Transverse colon (tissue), 4 donors: ENCODE measurements around the gene TMPRSS12.

ENCODE experiments used
- EP300 ChIP-seq: sonication (generic); formaldehyde crosslinking; IDR thresholded peaks from one replicate; pipeline ENCODE4 v1.6.1; 2017; ENCODE audit warnings: antibody characterized with exemption, low read depth
- POLR2A ChIP-seq: fragments of 450-650 bp; IDR thresholded peaks from one replicate; pipeline ENCODE4 v1.6.1; 2016; ENCODE audit warnings: antibody characterized with exemption, mild to moderate bottlenecking, moderate library complexity
- POLR2AphosphoS5 ChIP-seq, 3 donors: sonication (generic); formaldehyde crosslinking; IDR thresholded peaks; one replicate each; pipeline ENCODE4 v1.6.1; 2016; ENCODE audit warnings: antibody characterized with exemption in 3 of 3
- TF ChIP-seq, protein P1 (sequence below), 5 experiments: fragments of 200-600 bp in 3 of 5; fragments of 450-650 bp in 2 of 5; sonication (generic) in 3 of 5; IDR thresholded peaks; 1 replicate in 2 of 5; 2 replicates in 3 of 5; pipeline ENCODE4 v1.5.1; 2016 to 2017; ENCODE audit warnings: antibody characterized with exemption in 5 of 5, inconsistent platforms in 3 of 5, mild to moderate bottlenecking in 2 of 5, moderate library complexity in 1 of 5

DNA sequence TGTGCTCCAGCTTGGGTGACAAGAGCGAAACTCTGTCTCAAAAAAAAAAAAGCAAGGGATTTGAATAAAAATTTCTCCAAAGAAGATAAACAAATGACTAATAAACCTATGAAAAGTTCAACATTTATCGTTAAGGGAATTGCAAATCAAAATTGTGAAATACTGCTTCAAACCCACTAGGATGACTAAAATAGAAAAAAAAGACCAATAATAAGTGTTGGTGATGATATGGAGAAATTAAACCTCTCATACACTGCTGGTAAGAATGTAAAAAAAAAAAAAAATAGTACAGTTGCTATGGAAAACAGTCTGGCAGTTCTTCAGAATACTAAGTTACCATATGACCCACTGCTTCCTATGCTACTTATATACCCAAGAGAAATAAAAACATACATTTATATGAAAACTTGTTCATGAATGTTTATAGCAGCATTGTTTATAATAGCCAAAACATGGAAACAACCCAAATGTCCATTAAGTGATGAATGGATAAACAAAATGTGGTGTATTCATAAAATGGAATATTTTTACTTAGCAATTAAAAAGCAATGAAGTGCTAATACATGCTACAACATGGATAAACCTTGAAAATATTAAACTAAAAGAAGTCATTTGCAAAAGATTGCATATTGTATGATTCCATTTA lies 39.4 kb upstream of the TMPRSS12 start:
- TF ChIP-seq, protein P1, sequence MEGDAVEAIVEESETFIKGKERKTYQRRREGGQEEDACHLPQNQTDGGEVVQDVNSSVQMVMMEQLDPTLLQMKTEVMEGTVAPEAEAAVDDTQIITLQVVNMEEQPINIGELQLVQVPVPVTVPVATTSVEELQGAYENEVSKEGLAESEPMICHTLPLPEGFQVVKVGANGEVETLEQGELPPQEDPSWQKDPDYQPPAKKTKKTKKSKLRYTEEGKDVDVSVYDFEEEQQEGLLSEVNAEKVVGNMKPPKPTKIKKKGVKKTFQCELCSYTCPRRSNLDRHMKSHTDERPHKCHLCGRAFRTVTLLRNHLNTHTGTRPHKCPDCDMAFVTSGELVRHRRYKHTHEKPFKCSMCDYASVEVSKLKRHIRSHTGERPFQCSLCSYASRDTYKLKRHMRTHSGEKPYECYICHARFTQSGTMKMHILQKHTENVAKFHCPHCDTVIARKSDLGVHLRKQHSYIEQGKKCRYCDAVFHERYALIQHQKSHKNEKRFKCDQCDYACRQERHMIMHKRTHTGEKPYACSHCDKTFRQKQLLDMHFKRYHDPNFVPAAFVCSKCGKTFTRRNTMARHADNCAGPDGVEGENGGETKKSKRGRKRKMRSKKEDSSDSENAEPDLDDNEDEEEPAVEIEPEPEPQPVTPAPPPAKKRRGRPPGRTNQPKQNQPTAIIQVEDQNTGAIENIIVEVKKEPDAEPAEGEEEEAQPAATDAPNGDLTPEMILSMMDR (IDR thresholded peaks at IDR 0.05): no peak
- TF ChIP-seq POLR2A (no peak), EP300 (no peak), POLR2AphosphoS5 (IDR thresholded peaks at IDR 0.05) (no peak)
